BE2C (cell line): Measurements from ENCODE around the gene PCDHA10.
"Not testable (repeated sequence)": the region's sequence is repeated elsewhere in the genome, so short reads cannot be mapped to it uniquely, and the experiment has no call there.

Experiments used
- DNase-seq: peaks from one replicate; pipeline ENCODE4 v3.0.0-alpha.2; 2020
- H3K27me3 ChIP-seq: fragments of 250-450 bp; sonication (Bioruptor Pico); 2 replicates; pipeline ENCODE4 v1.5.1; 2020; ENCODE audit warnings: mild to moderate bottlenecking
- H3K36me3 ChIP-seq: fragments of 250-450 bp; sonication (Bioruptor Pico); 2 replicates; pipeline ENCODE4 v1.5.1; 2020; ENCODE audit warnings: mild to moderate bottlenecking
- H3K4me1 ChIP-seq: fragments of 250-450 bp; sonication (Bioruptor Pico); 2 replicates; pipeline ENCODE4 v1.5.1; 2020
- H3K4me3 ChIP-seq: 2 replicates; pipeline ENCODE4 v1.5.1; 2011; ENCODE audit warnings: low read depth, low read length
- H3K9me3 ChIP-seq: fragments of 250-450 bp; sonication (Bioruptor Pico); 2 replicates; pipeline ENCODE4 v1.5.1; 2020
- TF ChIP-seq, protein P1 (sequence below): IDR thresholded peaks from 2 replicates; pipeline ENCODE4 v1.5.1; 2012; ENCODE audit warnings: mild to moderate bottlenecking, low read depth, low read length

Gene PCDHA10

DNA sequence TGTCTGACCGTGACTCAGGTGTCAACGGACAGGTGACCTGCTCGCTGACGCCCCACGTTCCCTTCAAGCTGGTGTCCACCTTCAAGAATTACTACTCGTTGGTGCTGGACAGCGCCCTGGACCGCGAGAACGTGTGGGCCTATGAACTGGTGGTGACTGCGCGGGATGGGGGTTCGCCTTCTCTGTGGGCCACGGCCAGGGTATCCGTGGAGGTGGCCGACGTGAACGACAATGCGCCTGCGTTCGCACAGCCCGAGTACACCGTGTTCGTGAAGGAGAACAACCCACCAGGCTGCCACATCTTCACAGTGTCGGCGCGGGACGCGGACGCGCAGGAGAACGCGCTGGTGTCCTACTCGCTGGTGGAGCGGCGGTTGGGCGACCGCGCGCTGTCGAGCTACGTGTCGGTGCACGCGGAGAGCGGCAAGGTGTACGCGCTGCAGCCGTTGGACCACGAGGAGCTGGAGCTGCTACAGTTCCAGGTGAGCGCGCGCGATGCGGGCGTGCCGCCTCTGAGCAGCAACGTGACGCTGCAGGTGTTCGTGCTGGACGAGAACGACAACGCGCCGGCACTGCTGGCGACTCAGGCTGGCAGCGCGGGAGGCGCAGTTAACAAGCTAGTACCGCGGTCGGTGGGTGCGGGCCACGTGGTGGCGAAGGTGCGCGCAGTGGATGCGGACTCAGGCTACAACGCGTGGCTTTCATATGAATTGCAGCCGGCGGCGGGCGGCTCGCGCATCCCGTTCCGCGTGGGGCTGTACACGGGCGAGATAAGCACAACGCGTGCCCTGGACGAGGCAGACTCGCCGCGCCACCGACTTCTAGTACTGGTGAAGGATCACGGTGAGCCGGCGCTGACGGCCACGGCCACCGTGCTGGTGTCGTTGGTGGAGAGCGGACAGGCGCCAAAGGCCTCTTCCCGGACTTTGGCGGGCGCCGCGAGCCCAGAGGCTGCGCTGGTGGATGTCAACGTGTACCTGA is 14.8 kb downstream of the PCDHA10 start:
- Histone ChIP-seq H3K4me1 (no peaks in the 10 kb centered on the region), H3K36me3 (peaks cover 3% of the 10 kb centered on the region), H3K4me3 (no peak overlapping the region), H3K27me3 (no peaks in the 10 kb centered on the region), H3K9me3 (no peaks in the 10 kb centered on the region)
- TF ChIP-seq, protein P1, sequence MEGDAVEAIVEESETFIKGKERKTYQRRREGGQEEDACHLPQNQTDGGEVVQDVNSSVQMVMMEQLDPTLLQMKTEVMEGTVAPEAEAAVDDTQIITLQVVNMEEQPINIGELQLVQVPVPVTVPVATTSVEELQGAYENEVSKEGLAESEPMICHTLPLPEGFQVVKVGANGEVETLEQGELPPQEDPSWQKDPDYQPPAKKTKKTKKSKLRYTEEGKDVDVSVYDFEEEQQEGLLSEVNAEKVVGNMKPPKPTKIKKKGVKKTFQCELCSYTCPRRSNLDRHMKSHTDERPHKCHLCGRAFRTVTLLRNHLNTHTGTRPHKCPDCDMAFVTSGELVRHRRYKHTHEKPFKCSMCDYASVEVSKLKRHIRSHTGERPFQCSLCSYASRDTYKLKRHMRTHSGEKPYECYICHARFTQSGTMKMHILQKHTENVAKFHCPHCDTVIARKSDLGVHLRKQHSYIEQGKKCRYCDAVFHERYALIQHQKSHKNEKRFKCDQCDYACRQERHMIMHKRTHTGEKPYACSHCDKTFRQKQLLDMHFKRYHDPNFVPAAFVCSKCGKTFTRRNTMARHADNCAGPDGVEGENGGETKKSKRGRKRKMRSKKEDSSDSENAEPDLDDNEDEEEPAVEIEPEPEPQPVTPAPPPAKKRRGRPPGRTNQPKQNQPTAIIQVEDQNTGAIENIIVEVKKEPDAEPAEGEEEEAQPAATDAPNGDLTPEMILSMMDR: no peak
- DNase-seq: no peak

DNA sequence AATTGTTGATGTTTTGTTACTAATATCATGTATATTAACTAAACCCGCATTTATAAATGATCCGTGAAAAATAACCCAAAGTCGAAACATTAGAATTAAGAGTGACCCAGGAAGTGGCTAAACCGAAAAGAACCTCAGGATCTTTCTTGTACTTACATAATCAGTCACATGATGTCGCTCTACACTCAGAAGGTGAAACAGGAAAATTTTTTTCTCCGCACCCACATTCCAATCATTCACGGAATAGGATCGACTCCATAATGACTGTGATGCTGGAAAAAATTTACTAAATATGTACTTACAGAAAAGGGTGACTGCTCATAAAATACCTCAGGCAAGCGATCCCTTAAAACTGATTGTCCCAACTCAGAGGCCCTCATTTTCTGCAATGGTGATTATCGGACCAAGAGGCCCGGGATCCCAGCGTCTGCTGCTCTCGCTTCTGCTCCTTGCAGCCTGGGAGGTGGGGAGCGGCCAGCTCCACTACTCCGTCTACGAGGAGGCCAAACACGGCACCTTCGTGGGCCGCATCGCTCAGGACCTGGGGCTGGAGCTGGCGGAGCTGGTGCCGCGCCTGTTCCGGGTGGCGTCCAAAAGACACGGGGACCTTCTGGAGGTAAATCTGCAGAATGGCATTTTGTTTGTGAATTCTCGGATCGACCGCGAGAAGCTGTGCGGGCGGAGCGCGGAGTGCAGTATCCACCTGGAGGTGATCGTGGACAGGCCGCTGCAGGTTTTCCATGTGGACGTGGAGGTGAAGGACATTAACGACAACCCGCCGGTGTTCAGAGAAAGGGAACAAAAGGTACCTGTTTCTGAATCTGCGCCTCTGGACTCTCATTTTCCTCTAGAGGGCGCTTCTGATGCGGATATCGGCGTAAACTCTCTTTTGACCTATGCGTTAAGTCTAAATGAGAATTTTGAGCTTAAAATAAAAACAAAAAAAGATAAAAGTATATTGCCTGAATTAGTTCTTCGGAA is 19.7 kb downstream of the PCDHA10 start, which contains the start of gene PCDHA12:
Gene PCDHA12 (plus strand): TSS at position 224 of the 981 bp plus-strand sequence. CDS start 165 bp downstream, at position 389.
- Histone ChIP-seq H3K36me3 (peaks cover 7% of the 10 kb centered on the region), H3K4me3 (no peak within 1 kb of the TSS), H3K27me3 (no peaks in the 10 kb centered on the region), H3K9me3 (no peaks in the 10 kb centered on the region), H3K4me1 (no peaks in the 10 kb centered on the region)
- TF ChIP-seq, protein P1: 0 out of 2 replicates have a peak, but pooled peaks have one; percentile 25
- no peak for DNase-seq

DNA sequence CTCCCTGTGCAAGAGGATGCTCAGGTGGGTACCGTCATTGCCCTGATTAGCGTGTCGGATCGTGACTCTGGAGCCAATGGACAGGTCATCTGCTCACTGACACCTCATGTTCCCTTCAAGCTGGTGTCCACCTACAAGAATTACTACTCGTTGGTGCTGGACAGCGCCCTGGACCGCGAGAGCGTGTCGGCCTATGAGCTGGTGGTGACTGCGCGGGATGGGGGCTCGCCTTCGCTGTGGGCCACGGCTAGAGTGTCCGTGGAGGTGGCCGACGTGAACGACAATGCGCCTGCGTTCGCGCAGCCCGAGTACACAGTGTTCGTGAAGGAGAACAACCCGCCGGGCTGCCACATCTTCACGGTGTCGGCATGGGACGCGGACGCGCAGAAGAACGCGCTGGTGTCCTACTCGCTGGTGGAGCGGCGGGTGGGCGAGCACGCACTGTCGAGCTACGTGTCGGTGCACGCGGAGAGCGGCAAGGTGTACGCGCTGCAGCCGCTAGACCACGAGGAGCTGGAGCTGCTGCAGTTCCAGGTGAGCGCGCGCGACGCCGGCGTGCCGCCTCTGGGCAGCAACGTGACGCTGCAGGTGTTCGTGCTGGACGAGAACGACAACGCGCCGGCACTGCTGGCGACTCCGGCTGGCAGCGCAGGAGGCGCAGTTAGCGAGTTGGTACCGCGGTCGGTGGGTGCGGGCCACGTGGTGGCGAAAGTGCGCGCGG is 21.0 kb downstream of the PCDHA10 start:
- H3K9me3 ChIP-seq, H3K4me3 ChIP-seq, H3K27me3 ChIP-seq, DNase-seq, H3K36me3 ChIP-seq, H3K4me1 ChIP-seq: not testable (repeated sequence)

DNA sequence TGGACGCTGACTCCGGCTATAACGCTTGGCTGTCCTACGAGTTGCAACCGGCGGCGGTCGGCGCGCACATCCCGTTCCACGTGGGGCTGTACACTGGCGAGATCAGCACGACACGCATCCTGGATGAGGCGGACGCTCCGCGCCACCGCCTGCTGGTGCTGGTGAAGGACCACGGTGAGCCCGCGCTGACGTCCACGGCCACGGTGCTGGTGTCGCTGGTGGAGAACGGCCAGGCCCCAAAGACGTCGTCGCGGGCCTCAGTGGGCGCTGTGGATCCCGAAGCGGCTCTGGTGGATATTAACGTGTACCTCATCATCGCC is 21.5 kb downstream of the PCDHA10 start:
- Histone ChIP-seq H3K4me3 (no peak overlapping the region), H3K36me3 (peaks cover 7% of the 10 kb centered on the region; the same call in 1 of the 2 replicates), H3K9me3 (no peaks in the 10 kb centered on the region), H3K4me1 (no peaks in the 10 kb centered on the region), H3K27me3 (no peaks in the 10 kb centered on the region)
- TF ChIP-seq, protein P1: no peak
- DNase-seq: no peak

DNA sequence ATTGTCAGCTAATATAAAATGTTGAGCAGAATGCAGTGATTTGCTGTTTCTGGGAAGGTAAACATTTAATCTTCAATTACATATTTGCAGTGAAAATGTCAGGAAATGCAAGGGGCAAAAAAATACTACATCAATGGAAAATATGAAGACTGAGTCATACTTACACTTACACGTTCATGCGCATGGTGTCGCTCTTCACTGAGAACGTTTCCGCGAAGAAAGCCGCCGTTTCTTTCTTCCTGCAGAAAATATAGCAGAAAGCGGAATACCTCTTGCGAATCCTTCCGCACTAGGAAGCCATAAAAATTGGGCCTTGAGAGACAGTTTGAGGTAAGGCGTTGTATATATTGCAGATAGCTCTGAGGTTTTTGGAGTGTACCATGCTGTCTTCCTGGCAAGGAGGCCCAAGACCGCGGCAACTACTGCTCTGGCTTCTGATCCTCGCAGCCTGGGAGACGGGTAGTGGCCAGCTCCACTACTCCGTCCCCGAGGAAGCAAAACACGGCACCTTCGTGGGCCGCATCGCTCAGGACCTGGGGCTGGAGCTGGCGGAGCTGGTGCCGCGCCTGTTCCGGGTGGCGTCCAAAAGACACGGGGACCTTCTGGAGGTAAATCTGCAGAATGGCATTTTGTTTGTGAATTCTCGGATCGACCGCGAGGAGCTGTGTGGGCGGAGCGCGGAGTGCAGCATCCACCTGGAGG is 26.3 kb downstream of the PCDHA10 start, which contains the start of gene PCDHA13:
Gene PCDHA13 (plus strand): TSS at position 236 of the 702 bp plus-strand sequence. CDS start 145 bp downstream, at position 381.
- H3K27me3 ChIP-seq: no peaks in the 10 kb centered on the region
- no peak within 1 kb of the TSS for H3K4me3 ChIP-seq
- TF ChIP-seq, protein P1: no peak
- H3K4me1 ChIP-seq: no peaks in the 10 kb centered on the region
- H3K36me3 ChIP-seq: no peaks in the 10 kb centered on the region
- H3K9me3 ChIP-seq: no peaks in the 10 kb centered on the region
- no peak for DNase-seq

DNA sequence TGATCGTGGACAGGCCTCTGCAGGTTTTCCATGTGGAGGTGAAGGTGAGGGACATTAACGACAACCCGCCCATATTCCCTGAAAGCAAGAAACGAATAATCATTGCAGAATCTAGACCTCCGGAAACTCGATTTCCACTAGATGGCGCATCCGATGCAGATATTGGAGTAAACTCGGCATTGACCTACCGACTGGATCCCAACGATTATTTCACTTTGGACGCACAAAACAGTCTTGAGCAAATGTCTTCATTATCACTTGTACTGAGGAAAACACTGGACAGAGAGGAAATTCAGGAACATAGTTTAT is 26.8 kb downstream of the PCDHA10 start:
- H3K4me3 ChIP-seq: no peak overlapping the region

More for the DNA sequence above, 26.8 kb downstream of the PCDHA10 start:
- Histone ChIP-seq H3K4me1 (no peaks in the 10 kb centered on the region), H3K27me3 (no peaks in the 10 kb centered on the region), H3K36me3 (no peaks in the 10 kb centered on the region), H3K9me3 (no peaks in the 10 kb centered on the region)
- TF ChIP-seq, protein P1: peak; percentile 81
- DNase-seq: peak; percentile 78
